PFSK-1 (cell line): ENCODE results near the gene NFATC2IP.

Source experiments
- POLR2AphosphoS5 ChIP-seq: IDR thresholded peaks from 2 replicates; pipeline ENCODE4 v1.6.1; 2012; ENCODE audit warnings: low read depth, mild to moderate bottlenecking, control low read depth, low read length, moderate library complexity
- SIN3A ChIP-seq: IDR thresholded peaks from 2 replicates; pipeline ENCODE4 v1.6.1; 2012; ENCODE audit warnings: mild to moderate bottlenecking, low read length, moderate library complexity, borderline replicate concordance; ENCODE audit not compliant: insufficient read depth
- TAF1 ChIP-seq: IDR thresholded peaks from 2 replicates; pipeline ENCODE4 v1.6.1; 2012; ENCODE audit warnings: low read length, control low read depth, borderline replicate concordance; ENCODE audit not compliant: insufficient read depth
- TF ChIP-seq, protein P1 (sequence below), 2 experiments: IDR thresholded peaks; 2 replicates each; pipeline versions ENCODE4 v1.6.1 to v1.8.0; 2011 to 2012; ENCODE audit warnings: low read depth in 2 of 2, low read length in 2 of 2, control low read depth in 1 of 2, inconsistent platforms in 1 of 2, mild to moderate bottlenecking in 1 of 2, moderate library complexity in 1 of 2; ENCODE audit not compliant: insufficient read depth in 1 of 2

DNA sequence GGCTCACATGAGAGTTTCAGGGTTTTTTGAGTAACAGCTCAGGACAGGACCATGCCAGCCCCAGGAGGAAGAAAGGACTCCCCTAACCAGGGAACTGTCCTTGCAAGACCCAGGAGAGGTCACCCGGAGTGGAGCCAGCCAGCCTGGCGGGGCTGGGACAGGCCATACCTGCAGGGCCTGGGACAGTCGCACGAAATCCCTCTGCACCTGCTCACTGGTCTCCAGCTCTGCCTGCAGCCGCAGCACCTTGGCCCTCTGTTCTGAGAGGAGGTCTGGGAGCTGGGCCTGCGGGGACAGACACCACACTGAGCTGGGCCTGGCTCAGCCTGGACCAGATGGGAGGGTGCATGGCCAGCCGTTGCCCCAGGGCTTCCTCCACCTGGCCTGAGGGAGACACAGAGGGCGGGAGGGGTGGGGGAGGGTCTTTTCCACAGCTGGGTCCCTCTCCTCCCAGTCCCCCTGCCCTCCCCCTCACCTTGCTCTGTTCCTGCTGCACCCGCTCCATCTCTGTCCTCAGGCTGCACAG lies 45.4 kb upstream of the NFATC2IP start:
- TF ChIP-seq SIN3A = no peak
- TF ChIP-seq, protein P1, sequence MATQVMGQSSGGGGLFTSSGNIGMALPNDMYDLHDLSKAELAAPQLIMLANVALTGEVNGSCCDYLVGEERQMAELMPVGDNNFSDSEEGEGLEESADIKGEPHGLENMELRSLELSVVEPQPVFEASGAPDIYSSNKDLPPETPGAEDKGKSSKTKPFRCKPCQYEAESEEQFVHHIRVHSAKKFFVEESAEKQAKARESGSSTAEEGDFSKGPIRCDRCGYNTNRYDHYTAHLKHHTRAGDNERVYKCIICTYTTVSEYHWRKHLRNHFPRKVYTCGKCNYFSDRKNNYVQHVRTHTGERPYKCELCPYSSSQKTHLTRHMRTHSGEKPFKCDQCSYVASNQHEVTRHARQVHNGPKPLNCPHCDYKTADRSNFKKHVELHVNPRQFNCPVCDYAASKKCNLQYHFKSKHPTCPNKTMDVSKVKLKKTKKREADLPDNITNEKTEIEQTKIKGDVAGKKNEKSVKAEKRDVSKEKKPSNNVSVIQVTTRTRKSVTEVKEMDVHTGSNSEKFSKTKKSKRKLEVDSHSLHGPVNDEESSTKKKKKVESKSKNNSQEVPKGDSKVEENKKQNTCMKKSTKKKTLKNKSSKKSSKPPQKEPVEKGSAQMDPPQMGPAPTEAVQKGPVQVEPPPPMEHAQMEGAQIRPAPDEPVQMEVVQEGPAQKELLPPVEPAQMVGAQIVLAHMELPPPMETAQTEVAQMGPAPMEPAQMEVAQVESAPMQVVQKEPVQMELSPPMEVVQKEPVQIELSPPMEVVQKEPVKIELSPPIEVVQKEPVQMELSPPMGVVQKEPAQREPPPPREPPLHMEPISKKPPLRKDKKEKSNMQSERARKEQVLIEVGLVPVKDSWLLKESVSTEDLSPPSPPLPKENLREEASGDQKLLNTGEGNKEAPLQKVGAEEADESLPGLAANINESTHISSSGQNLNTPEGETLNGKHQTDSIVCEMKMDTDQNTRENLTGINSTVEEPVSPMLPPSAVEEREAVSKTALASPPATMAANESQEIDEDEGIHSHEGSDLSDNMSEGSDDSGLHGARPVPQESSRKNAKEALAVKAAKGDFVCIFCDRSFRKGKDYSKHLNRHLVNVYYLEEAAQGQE (IDR thresholded peaks at IDR 0.05; ENCODE audit: insufficient read depth in 1 of 2, low read depth in 2 of 2, low read length in 2 of 2) = no peak
- no peak for TF ChIP-seq POLR2AphosphoS5
- TF ChIP-seq TAF1 = no peak
